H1 (cell line): Measurements from ENCODE around the gene USP54. TPM values are rescaled to one million over a fixed set of nuclear protein-coding genes. Genes with fewer than 3 reads are reported as not detected.

ENCODE experiments used
- CTCF ChIA-PET: fragments of 300-600 bp; sonication (Branson Sonifier 250); formaldehyde crosslinking; loops from one replicate; lab custom pipeline; 2021; ENCODE audit not compliant: partially characterized antibody; lab: Charles Lee
- POLR2A ChIA-PET: fragments of 300-600 bp; sonication (Branson Sonifier 250); formaldehyde crosslinking; loops from one replicate; lab custom pipeline; 2021; ENCODE audit warnings: inconsistent platforms; ENCODE audit not compliant: partially characterized antibody; lab: Charles Lee
- DNase-seq, 2 experiments: peaks; one replicate each; pipeline versions ENCODE4 v3.0.0 to v3.0.0-alpha.2; 2010 to 2022; ENCODE audit warnings: low spot score in 2 of 2, low read depth in 1 of 2, mixed read lengths in 1 of 2
- FAIRE-seq: peaks from 2 replicates; lab custom pipeline; 2011; peaks lifted over from hg19 to GRCh38; lab: Jason Lieb, UNC
- H2AFZ ChIP-seq: 2 replicates; pipeline ENCODE4 v1.8.1; 2012; ENCODE audit warnings: low read length, inconsistent platforms
- H2AK5ac ChIP-seq: 2 replicates; pipeline ENCODE4 v1.6.1; 2013; ENCODE audit warnings: low read depth, low read length
- H2BK120ac ChIP-seq: replicated peaks from 2 replicates; pipeline ENCODE3; 2013; ENCODE audit warnings: low read depth, low read length, inconsistent platforms
- H2BK12ac ChIP-seq: 2 replicates; pipeline ENCODE4 v1.6.1; 2013; ENCODE audit warnings: low read depth, low read length
- H2BK15ac ChIP-seq: 2 replicates; pipeline ENCODE4 v1.6.1; 2013; ENCODE audit warnings: low read length
- H2BK20ac ChIP-seq: 2 replicates; pipeline ENCODE4 v1.6.1; 2013; ENCODE audit warnings: low read length
- H2BK5ac ChIP-seq: 2 replicates; pipeline ENCODE4 v1.6.1; 2013; ENCODE audit warnings: low read depth, low read length
- H3K14ac ChIP-seq: 2 replicates; pipeline ENCODE4 v1.6.1; 2013; ENCODE audit warnings: inconsistent platforms; ENCODE audit not compliant: insufficient read length
- H3K18ac ChIP-seq: 2 replicates; pipeline ENCODE4 v1.6.1; 2013; ENCODE audit warnings: low read length; ENCODE audit errors: extremely low read depth
- H3K23ac ChIP-seq: 2 replicates; pipeline ENCODE4 v1.6.1; 2013; ENCODE audit warnings: inconsistent platforms; ENCODE audit not compliant: insufficient read length
- H3K23me2 ChIP-seq: 2 replicates; pipeline ENCODE4 v1.6.1; 2013; ENCODE audit warnings: low read depth, low read length
- H3K27ac ChIP-seq: 2 replicates; pipeline ENCODE4 v1.6.1; 2011; ENCODE audit warnings: low read depth, low read length, inconsistent platforms
- H3K27me3 ChIP-seq, 4 experiments: replicated peaks in 1 of 4; 1 replicate in 1 of 4; 2 replicates in 3 of 4; pipeline versions ENCODE4 v1.6.1 to v1.8.1; 2011 to 2013; ENCODE audit warnings: low read length in 3 of 4, mild to moderate bottlenecking in 3 of 4, inconsistent platforms in 2 of 4, mixed read lengths in 2 of 4, moderate library complexity in 1 of 4; ENCODE audit not compliant: control insufficient read depth in 3 of 4, insufficient read depth in 3 of 4; ENCODE audit errors: extremely low read depth in 1 of 4
- H3K36me3 ChIP-seq, 4 experiments: 2 replicates each; pipeline versions ENCODE4 v1.6.1 to v1.8.1; 2011 to 2013; ENCODE audit warnings: mild to moderate bottlenecking in 4 of 4, low read length in 3 of 4, moderate library complexity in 2 of 4, control low read depth in 1 of 4, inconsistent platforms in 1 of 4; ENCODE audit not compliant: insufficient read depth in 4 of 4, control insufficient read depth in 2 of 4
- H3K4ac ChIP-seq: replicated peaks from 2 replicates; pipeline ENCODE3; 2013; ENCODE audit warnings: low read length, low read depth, mixed read lengths, inconsistent platforms; ENCODE audit not compliant: insufficient read length
- H3K4me1 ChIP-seq, 4 experiments: replicated peaks in 1 of 4; 1 replicate in 1 of 4; 2 replicates in 3 of 4; pipeline versions ENCODE4 v1.6.1 to v1.8.1; 2011 to 2013; ENCODE audit warnings: low read length in 3 of 4, inconsistent platforms in 2 of 4, mixed read lengths in 1 of 4; ENCODE audit not compliant: insufficient read depth in 4 of 4, control insufficient read depth in 3 of 4
- H3K4me2 ChIP-seq, 2 experiments: 2 replicates each; pipeline versions ENCODE4 v1.6.1 to v1.8.1; 2011 to 2013; ENCODE audit warnings: low read depth in 2 of 2, low read length in 2 of 2, control low read depth in 1 of 2, inconsistent platforms in 1 of 2, mild to moderate bottlenecking in 1 of 2; ENCODE audit not compliant: insufficient read depth in 1 of 2
- H3K4me3 ChIP-seq, 4 experiments: fragments of 200-600, 300-600 bp in 1 of 4; sonication (generic), shearing (Covaris generic), sonication (Bioruptor Twin) in 1 of 4; 2 replicates each; pipeline versions ENCODE4 v1.5.1 to v1.8.1; 2011 to 2016; ENCODE audit warnings: low read length in 4 of 4, low read depth in 3 of 4, control low read depth in 2 of 4, inconsistent platforms in 2 of 4, mild to moderate bottlenecking in 2 of 4, mixed read lengths in 1 of 4, moderate library complexity in 1 of 4; ENCODE audit not compliant: insufficient read depth in 2 of 4; ENCODE audit errors: extremely low read depth in 1 of 4
- H3K56ac ChIP-seq: replicated peaks from 2 replicates; pipeline ENCODE3; 2013; ENCODE audit warnings: low read depth, mild to moderate bottlenecking, mixed read lengths, low read length, inconsistent platforms; ENCODE audit not compliant: insufficient read length
- H3K79me1 ChIP-seq: 2 replicates; pipeline ENCODE4 v1.6.1; 2013; ENCODE audit warnings: low read depth, low read length, control low read depth
- H3K79me2 ChIP-seq, 2 experiments: 2 replicates each; pipeline versions ENCODE4 v1.6.1 to v1.8.1; 2012 to 2013; ENCODE audit warnings: low read length in 2 of 2, mild to moderate bottlenecking in 2 of 2, inconsistent platforms in 1 of 2; ENCODE audit not compliant: insufficient read depth in 2 of 2, control insufficient read depth in 1 of 2
- H3K9ac ChIP-seq, 4 experiments: replicated peaks in 1 of 4; 1 replicate in 1 of 4; 2 replicates in 3 of 4; pipeline versions ENCODE4 v1.6.1 to v1.8.1; 2011 to 2013; ENCODE audit warnings: low read depth in 3 of 4, low read length in 3 of 4, control low read depth in 2 of 4, mild to moderate bottlenecking in 2 of 4, moderate library complexity in 2 of 4, inconsistent platforms in 1 of 4; ENCODE audit errors: extremely low read depth in 1 of 4
- H3K9me3 ChIP-seq, 2 experiments: 2 replicates each; pipeline versions ENCODE4 v1.6.1 to v1.8.1; 2012 to 2013; ENCODE audit warnings: mild to moderate bottlenecking in 2 of 2, moderate library complexity in 2 of 2, control low read depth in 1 of 2, inconsistent platforms in 1 of 2, low read depth in 1 of 2, low read length in 1 of 2, mixed read lengths in 1 of 2; ENCODE audit not compliant: insufficient read depth in 2 of 2
- H4K20me1 ChIP-seq, 2 experiments: replicated peaks in 1 of 2; 2 replicates each; pipeline versions ENCODE3 to v1.8.1; 2011 to 2013; ENCODE audit warnings: inconsistent platforms in 2 of 2, low read length in 2 of 2, mild to moderate bottlenecking in 1 of 2; ENCODE audit not compliant: insufficient read depth in 2 of 2, control insufficient read depth in 1 of 2
- H4K5ac ChIP-seq: 2 replicates; pipeline ENCODE4 v1.6.1; 2013; ENCODE audit warnings: low read length, low read depth, mixed read lengths, inconsistent platforms; ENCODE audit not compliant: insufficient read length
- H4K8ac ChIP-seq: 2 replicates; pipeline ENCODE4 v1.8.0; 2013; ENCODE audit warnings: mild to moderate bottlenecking, moderate library complexity, low read length, inconsistent platforms; ENCODE audit not compliant: insufficient read depth; ENCODE audit errors: extremely low read depth
- H4K91ac ChIP-seq: replicated peaks from 2 replicates; pipeline ENCODE3; 2013; ENCODE audit warnings: low read length, mixed read lengths, inconsistent platforms; ENCODE audit not compliant: insufficient read length
- CBX8 ChIP-seq: fragments of 300-800, 300-1000 bp; sonication (generic); IDR thresholded peaks from 2 replicates; pipeline ENCODE4 v1.7.1; 2016; ENCODE audit warnings: low read depth, low read length, borderline replicate concordance
- CHD1 ChIP-seq: IDR thresholded peaks from 2 replicates; pipeline ENCODE4 v1.6.1; 2012; ENCODE audit warnings: low read depth, low read length, improper control_type of control experiment
- CTBP2 ChIP-seq: IDR thresholded peaks from 2 replicates; pipeline ENCODE4 v1.7.0; 2011; ENCODE audit warnings: borderline replicate concordance, mild to moderate bottlenecking, moderate library complexity, mixed read lengths, low read length; ENCODE audit not compliant: insufficient read depth, insufficient read length
- GTF2F1 ChIP-seq: IDR thresholded peaks from 2 replicates; pipeline ENCODE4 v1.6.1; 2012; ENCODE audit warnings: low read depth, low read length, improper control_type of control experiment, borderline replicate concordance
- PHF8 ChIP-seq: fragments of 200-600 bp; sonication (generic); conservative IDR thresholded peaks from 2 replicates; pipeline ENCODE4 v1.7.1; 2012; ENCODE audit warnings: low read depth, mild to moderate bottlenecking, inconsistent platforms, low read length, moderate library complexity
- RBBP5 ChIP-seq: IDR thresholded peaks from 2 replicates; pipeline ENCODE4 v1.7.1; 2012; ENCODE audit warnings: low read depth, mild to moderate bottlenecking, inconsistent platforms, low read length, moderate library complexity, borderline replicate concordance
- SAP30 ChIP-seq: fragments of 300-600 bp; sonication (generic); IDR thresholded peaks from 2 replicates; pipeline ENCODE4 v1.7.1; 2012; ENCODE audit warnings: low read length, moderate library complexity, mild to moderate bottlenecking, inconsistent platforms; ENCODE audit not compliant: insufficient read depth, insufficient replicate concordance
- SIN3A ChIP-seq, 2 experiments: IDR thresholded peaks in 1 of 2; conservative IDR thresholded peaks in 1 of 2; 2 replicates each; pipeline ENCODE4 v1.6.1; 2011 to 2012; ENCODE audit warnings: low read length in 2 of 2, improper control_type of control experiment in 1 of 2, low read depth in 1 of 2, mild to moderate bottlenecking in 1 of 2
- TAF1 ChIP-seq: IDR thresholded peaks from 2 replicates; pipeline ENCODE4 v1.6.1; 2011; ENCODE audit warnings: mild to moderate bottlenecking, low read depth, low read length
- USF2 ChIP-seq: IDR thresholded peaks from 2 replicates; pipeline ENCODE4 v1.6.1; 2011; ENCODE audit warnings: low read length, improper control_type of control experiment
- WGBS, 2 experiments: shearing (Covaris generic) in 1 of 2; methylation state at CpG; one replicate each; pipeline versions ENCODE4 v1.1.6 to v1.1.7; 2013 to 2015; ENCODE audit warnings: low lambda C conversion rate in 2 of 2, mixed read lengths in 2 of 2, inconsistent platforms in 1 of 2, low coverage in 1 of 2, missing lambda C conversion rate in 1 of 2; ENCODE audit not compliant: insufficient replicate concordance in 2 of 2, insufficient coverage in 1 of 2, insufficient read length in 1 of 2; ENCODE audit errors: extremely low coverage in 1 of 2, missing lambda C conversion rate in 1 of 2; 5-methylcytosine and 5-hydroxymethylcytosine counted together
- polyA plus RNA-seq, 7 experiments: library from polyadenylated mRNA; depleted of rRNA in 3 of 7; stranded (reverse) in 5 of 7; unstranded in 2 of 7; fragments of >200 nt in 5 of 7; fragments of 200-250 nt in 2 of 7; gene quantifications; 1 replicate in 5 of 7; 2 replicates in 1 of 7; 4 replicates in 1 of 7; pipeline versions ENCODE4 v1.2.1 to v1.2.3, GENCODE V29; 2011 to 2013; ENCODE audit warnings: missing spikeins in 2 of 7, mixed read lengths in 2 of 7
- total RNA-seq: library from RNA; stranded (reverse); fragmentation: NEBNext Ultra II Directional; extraction: Animal tissue kit (Norgen Biotek cat#: 25700); gene quantifications from 2 replicates; pipeline ENCODE4 v1.2.1, GENCODE V29; 2021

USP54 gene
- total and polyA plus RNA-seq, 2 of the 8 experiments (the other 6 are each of a cell fraction or from before 2014, with no cell fraction given), result 46.2 to 65.6 TPM

DNA sequence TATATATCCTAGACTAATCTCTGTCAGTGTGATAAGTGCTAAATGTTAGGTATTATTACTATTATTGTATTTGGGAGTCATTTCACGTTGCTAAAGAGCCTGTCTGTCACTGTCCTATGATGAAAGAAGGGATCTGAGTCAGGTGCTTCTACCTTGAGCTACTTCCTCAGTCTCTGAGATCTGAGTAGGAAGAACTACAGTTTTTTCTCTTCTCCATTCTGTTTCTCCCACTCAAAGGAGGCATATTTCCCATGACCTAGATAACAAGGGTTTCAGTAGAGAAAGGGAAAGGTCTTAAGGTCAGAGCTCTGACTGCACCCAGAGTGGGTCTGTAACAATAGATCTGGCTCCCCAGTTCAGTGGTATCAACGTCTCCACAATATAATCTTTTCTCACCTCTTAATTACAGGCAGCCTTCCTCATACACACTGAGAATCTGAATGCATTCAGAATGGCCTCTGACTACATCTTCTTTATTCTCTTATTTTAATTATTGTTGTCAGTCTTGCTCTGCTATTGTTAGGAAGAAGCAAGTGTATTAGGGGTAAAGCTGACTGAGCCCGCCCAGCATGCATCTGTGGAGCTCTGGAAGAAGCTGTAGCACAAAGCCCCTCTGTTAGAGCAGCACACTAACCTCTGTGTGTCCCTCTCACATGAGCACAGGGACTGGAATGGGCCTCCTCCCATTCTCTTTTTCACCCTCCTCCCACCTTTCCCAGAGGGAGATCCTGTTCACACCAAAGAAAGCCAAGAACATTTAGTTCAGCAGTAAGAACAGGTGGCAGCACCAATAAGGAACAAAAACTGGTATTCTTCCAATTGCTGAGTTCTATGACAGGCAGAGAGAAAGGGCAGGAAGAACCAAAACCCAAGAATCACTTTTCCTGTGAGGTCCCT lies 38.1 kb downstream of the USP54 start:
- Histone ChIP-seq H3K27me3 (no peaks in the 10 kb centered on the region), H3K27ac (no peak overlapping the region), H3K23ac (no peak overlapping the region), H3K9me3 (no peaks in the 10 kb centered on the region), H2BK5ac (no peak overlapping the region), H2AK5ac (no peak overlapping the region), H3K56ac (no peak overlapping the region), H3K4me1 (no peaks in the 10 kb centered on the region), H4K91ac (no peak overlapping the region), H3K14ac (no peak overlapping the region), H2BK15ac (no peak overlapping the region), H3K4me2 (no peak overlapping the region), H4K20me1 (no peaks in the 10 kb centered on the region), H4K8ac (no peak overlapping the region), H2BK12ac (no peak overlapping the region), H4K5ac (no peak overlapping the region), H3K79me1 (no peaks in the 10 kb centered on the region), H2BK20ac (no peak overlapping the region), H3K79me2 (no peaks in the 10 kb centered on the region), H2AFZ (no peak overlapping the region), H3K9ac (no peak overlapping the region), H3K36me3 (peaks cover 0 to 2% (median 0%) of the 10 kb centered on the region in 4 experiments; a peak in 1 of 8 replicates), H3K4me3 (no peak overlapping the region), H2BK120ac (no peak overlapping the region), H3K18ac (no peak overlapping the region), H3K23me2 (no peaks in the 10 kb centered on the region), H3K4ac (no peak overlapping the region)
- WGBS, 2 experiments, result 88% methylated on average over 3 of the region's 3 CpGs; no CpG with 5 or more reads in 1 of the 2 experiments
- FAIRE-seq (no peak), DNase-seq (no peak)
- ChIA-PET POLR2A (interaction anchor here (1.0 to 1.3 kb wide), 2 partner anchors 38 to 71 kb away, joined by 3 to 4 read pairs; partner anchors contain the start of gene USP54), CTCF (interaction anchor here (0.8 to 5.2 kb wide), 2 partner anchors 24 to 91 kb away, joined by 4 to 27 read pairs; no protein-coding TSS in a partner anchor)
- TF ChIP-seq CTBP2, result no peak
- no peak for TF ChIP-seq CBX8
- TF ChIP-seq CHD1, result no peak
- TF ChIP-seq SIN3A (conservative IDR thresholded peaks at IDR 0.05 in 1 of 2, IDR thresholded peaks at IDR 0.05 in 1 of 2; ENCODE audit: low read depth in 1 of 2, low read length in 2 of 2), result no peak
- TF ChIP-seq SAP30, result no peak
- TF ChIP-seq TAF1, result no peak
- TF ChIP-seq USF2, result no peak
- no peak for TF ChIP-seq GTF2F1
- no peak for TF ChIP-seq PHF8
- no peak for TF ChIP-seq RBBP5
